Motor neuron (in vitro differentiated cells): ENCODE data around the gene TMIE. TPM values are rescaled to one million over a fixed set of nuclear protein-coding genes. Genes with fewer than 3 reads are reported as not detected.
A peak's percentile ranks its signal among the peaks of the same experiment; 100 is the strongest.

Experiments used
- ATAC-seq, 8 experiments: fragments of 200-7000 bp; cut with Tn5 transposase; replicated peaks in 6 of 8; 2 replicates each; pipeline ENCODE4 v1.8.0; 2021; ENCODE audit warnings: mild to moderate bottlenecking in 8 of 8, moderate library complexity in 8 of 8
- H3K27ac ChIP-seq, 2 donors: fragments of 250-450 bp; sonication (Bioruptor Pico); 2 replicates each; pipeline ENCODE4 v1.9.0; 2021; ENCODE audit warnings: antibody characterized with exemption in 2 of 2, mild to moderate bottlenecking in 2 of 2, moderate library complexity in 1 of 2
- H3K4me1 ChIP-seq, 2 donors: fragments of 250-450 bp; sonication (Bioruptor Pico); replicated peaks in 1 of 2; 2 replicates each; pipeline ENCODE4 v1.6.1; 2021; ENCODE audit warnings: antibody characterized with exemption in 2 of 2, mild to moderate bottlenecking in 2 of 2, moderate library complexity in 1 of 2
- H3K4me3 ChIP-seq, 5 donors: fragments of 250-450 bp; sonication (Bioruptor Pico); 2 replicates each; pipeline ENCODE4 v1.9.0; 2021; ENCODE audit warnings: antibody characterized with exemption in 5 of 5, mild to moderate bottlenecking in 5 of 5, moderate library complexity in 4 of 5
- WGBS, 10 experiments: fragments of 450-650 bp; shearing (Covaris generic); methylation state at CpG; one replicate each; pipeline ENCODE4 v1.0.0; 2022; 5-methylcytosine and 5-hydroxymethylcytosine counted together
- in situ Hi-C, 9 experiments: fragments of 400-800 bp; cut with MboI; loops; one replicate each; pipeline ENCODE4 v1.15.0; 2021; ENCODE audit warnings: low sequenced_read_pairs in 9 of 9, low pct_unique_long_range_greater_than_20kb in 2 of 9; ENCODE audit not compliant: unreplicated experiment in 9 of 9
- total RNA-seq, 8 experiments: library from RNA; unstranded; fragments of 300-600 nt; gene quantifications; 2 replicates each; pipeline versions ENCODE4 v1.2.3 to v1.2.4, GENCODE V29; 2022

Gene TMIE, protein sequence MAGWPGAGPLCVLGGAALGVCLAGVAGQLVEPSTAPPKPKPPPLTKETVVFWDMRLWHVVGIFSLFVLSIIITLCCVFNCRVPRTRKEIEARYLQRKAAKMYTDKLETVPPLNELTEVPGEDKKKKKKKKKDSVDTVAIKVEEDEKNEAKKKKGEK
- 1 to 10 TPM in 3 of 8 experiments, under 1 TPM in 3, not detected in 2; 0.25 to 2.6 (median 0.82) TPM for total RNA-seq

DNA sequence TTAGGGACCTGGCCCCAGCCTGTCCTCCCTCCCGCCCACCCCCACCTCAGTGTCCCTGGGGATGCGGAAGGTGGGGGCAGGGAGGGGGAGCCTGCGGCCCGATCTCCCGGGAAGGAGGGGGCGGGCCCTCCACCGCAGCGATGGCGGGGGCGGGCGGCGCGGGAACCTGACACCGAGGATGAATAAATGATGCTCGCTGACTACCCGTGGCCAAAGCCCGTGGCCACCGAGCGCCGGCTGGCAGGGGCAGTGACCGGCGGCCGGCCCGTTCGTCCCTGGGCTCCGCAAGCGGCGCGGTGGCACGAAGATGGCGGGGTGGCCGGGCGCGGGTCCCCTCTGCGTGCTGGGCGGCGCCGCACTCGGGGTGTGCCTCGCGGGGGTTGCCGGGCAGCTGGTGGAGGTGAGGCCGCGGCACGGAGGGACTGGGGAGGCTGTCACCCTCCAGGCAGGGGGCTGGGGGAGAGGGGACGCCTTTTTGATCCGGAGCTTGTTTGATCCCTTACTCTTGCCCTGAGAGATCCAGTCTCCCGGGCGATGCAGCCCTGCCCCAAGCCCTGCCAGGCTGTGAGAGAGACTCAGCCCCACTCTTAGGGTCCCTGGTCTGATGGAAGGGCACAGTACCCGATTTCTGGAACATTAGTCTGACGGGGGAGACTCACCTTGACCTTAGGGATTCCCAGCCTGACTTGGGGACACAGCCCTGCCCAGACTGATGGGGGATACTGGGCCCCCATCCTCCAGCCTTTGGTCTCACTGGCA, at the start of gene TMIE:
TSS of gene TMIE (plus strand) at position 212 of the 759 bp plus-strand sequence. CDS start at position 308, 96 bp downstream.
- peak in 7 of 8 experiments; percentile 2 to 68 (median 58) for ATAC-seq
- Histone ChIP-seq H3K4me1 (peaks cover 25 to 38% of the 10 kb centered on the region in 2 donors), H3K27ac (no peak within 1 kb of the TSS), H3K4me3 (peak within 1 kb of the TSS; percentile 18 to 31 (median 24))
- in situ Hi-C loops, result loop anchor here in 7 of 9 experiments (25.0 kb wide), 4 partner anchors 186 to 661 kb away; partner anchors contain the start of gene PTH1R (in 5 of the 7)
- WGBS, 10 experiments, result 17% methylated on average over 2 of the region's 51 CpGs; no CpG with 5 or more reads in 9 of the 10 experiments

- Histone ChIP-seq H3K4me3 (no peak overlapping the region), H3K27ac (no peak overlapping the region), H3K4me1 (peaks cover 12 to 18% of the 10 kb centered on the region in 2 donors)
- in situ Hi-C loops, result no loop called here
- WGBS, 10 experiments, result 11 to 100% (median 65%) methylated on average over 1 to 6 of the region's 6 CpGs
- ATAC-seq, result no peak
Observed at GRCh38 chr3:46655271-46655670, 45.9 kb upstream of the TMIE start.

DNA sequence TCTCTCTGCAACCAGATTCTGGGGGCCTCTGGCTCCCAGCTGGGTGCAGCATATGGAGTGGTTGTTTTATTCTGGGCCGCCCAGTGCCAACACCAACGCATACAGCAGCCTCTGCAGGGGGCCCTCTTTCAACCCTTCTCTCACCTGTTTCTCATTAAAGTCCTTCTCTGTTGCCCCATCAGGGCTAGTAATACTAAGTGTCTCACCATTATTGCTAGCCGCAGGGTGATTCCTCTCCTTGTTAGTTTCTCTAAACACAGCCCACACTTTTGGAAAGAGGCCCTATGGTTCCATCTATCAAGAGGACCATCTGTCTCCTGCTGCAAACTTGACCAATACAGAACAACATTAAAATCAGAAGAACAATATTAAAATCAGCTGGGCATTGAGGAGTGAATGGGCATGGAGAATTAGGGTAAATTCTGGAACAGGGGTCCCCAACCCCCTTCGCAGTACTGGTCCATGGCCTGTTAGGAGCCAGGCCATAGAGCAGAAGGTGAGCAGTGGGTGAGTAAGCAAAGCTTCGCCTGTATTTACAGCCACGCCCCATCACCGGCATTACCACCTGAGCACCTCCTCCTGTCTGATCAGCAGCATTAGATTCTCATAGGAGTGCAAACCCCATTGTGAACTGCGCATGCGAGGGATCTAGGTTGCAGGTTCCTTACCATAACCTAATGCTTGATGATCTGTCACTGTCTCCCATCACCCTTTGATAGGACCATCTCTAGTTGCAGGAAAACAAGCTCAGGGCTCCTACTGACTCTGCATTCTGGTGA, 44.2 kb upstream of the TMIE start:
- Histone ChIP-seq H3K4me3 (no peak overlapping the region), H3K27ac (no peak overlapping the region), H3K4me1 (peaks cover 27 to 35% of the 10 kb centered on the region in 2 donors)
- no peak for ATAC-seq
- WGBS, 10 experiments, result 20 to 100% (median 77%) methylated on average over 1 to 7 of the region's 9 CpGs; no CpG with 5 or more reads in 2 of the 10 experiments
- in situ Hi-C loops, result no loop called here

DNA sequence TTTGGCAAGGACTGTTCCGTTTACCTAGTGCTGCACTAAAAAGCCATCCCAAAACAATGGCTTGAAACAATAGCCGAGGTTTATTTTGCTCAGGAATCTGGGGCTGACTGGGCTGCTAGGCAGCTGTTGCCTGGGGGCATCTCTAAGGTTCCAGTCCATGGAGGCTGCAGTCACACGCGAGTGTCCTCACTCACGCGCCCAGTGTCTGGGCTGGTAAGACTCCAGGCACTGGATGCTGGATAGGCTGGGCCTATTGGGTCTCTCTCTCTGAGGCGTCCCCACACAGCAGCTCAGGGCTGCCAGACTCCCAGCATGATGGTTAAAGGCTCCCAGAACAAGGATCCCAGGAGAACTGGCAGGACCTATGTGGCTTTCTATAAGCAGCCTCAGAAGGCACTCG, 41.9 kb upstream of the TMIE start:
- Histone ChIP-seq H3K4me1 (peaks cover 49 to 58% of the 10 kb centered on the region in 2 donors), H3K27ac (no peak overlapping the region), H3K4me3 (no peak overlapping the region)
- WGBS, 10 experiments, result 53 to 93% (median 77%) methylated on average over 1 to 7 of the region's 8 CpGs; no CpG with 5 or more reads in 2 of the 10 experiments
- in situ Hi-C loops, result no loop called here
- peak in 2 of 8 experiments; percentile 6 to 59 for ATAC-seq

DNA sequence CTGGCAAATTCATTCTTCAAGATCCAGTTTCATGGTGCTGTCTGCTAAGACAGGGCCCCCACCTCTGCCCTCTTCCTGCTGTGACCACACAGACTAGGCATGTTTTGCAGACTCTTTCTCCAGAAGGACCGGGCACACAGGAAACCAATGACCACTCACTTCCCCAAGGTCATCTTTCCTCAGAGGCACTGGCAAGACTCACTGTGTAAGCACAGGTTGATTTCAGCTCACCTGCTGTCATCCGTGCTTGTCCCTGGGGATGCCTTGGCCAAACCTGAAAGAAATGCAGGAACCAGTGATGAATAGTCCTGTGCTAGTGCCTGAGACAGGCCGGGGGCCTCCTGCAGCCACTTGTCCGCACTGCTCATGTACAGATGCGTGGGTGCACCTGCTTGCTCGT, 41.2 kb upstream of the TMIE start:
- WGBS, 10 experiments, result 80 to 100% (median 91%) methylated on average over 1 to 3 of the region's 6 CpGs; no CpG with 5 or more reads in 6 of the 10 experiments
- H3K27ac ChIP-seq, result no peak overlapping the region
- H3K4me3 ChIP-seq, result no peak overlapping the region
- H3K4me1 ChIP-seq, result peaks cover 53 to 62% of the 10 kb centered on the region in 2 donors
- in situ Hi-C loops, result no loop called here
- ATAC-seq, result no peak

DNA sequence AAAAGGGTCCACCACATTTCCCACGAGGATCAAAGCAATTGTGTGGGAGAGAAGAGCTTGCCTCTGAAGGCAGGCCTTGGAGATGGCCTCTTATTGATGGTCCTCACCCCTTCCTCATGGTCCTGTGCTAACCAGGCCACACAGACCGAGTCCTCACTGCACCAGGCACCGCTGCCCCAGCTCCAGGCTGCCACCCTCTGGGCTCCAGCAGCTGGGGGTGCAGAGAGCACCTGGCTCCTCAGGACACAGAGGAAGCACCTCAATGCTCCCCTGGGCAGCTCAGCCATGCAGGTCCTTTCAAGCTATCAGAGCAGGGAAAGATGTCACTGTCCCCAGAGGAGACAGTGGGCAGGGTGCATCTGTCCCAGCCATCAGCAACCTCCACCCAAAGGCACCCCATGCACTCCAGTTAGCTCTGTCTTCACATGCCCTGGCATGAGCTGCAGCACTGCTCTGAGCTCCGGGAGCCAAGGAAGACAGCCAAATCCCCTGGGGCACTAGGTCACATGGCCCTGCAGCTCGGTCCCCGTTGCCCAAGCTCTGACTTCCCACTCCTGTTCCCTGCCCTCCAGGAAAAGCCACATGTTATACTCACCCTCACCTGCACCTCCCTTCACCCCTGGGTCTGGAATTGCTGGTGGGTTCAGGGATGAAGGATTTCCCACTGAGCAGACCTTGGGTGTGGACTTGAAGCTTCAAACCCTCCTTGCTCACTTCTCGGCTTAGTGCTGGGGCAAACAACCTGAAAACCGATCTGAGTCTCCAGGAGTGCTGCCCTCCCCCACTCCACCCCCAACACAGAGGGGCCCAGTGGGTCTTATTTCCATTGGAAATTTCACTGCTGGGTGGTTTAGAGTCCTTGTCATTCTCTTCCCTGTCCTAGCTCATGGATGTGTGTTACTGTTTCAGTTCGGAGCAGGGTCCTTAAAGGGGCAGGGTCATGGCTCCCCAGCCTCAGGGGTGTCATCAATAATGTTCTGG, 40.4 kb upstream of the TMIE start:
- in situ Hi-C loops, result no loop called here
- 37 to 66% (median 60%) methylated on average over 2 to 6 of the region's 9 CpGs; no CpG with 5 or more reads in 5 of the 10 experiments for WGBS, 10 experiments
- Histone ChIP-seq H3K27ac (no peak overlapping the region), H3K4me1 (peaks cover 53 to 62% of the 10 kb centered on the region in 2 donors), H3K4me3 (no peak overlapping the region)
- peak in 4 of 8 experiments; percentile 9 to 73 (median 50) for ATAC-seq

- ATAC-seq, result no peak
- peaks cover 53 to 62% of the 10 kb centered on the region in 2 donors for H3K4me1 ChIP-seq
- peak overlapping the region; percentile 72 to 78 for H3K27ac ChIP-seq
- 72 to 100% (median 87%) methylated on average over 1 to 7 of the region's 15 CpGs; no CpG with 5 or more reads in 3 of the 10 experiments for WGBS, 10 experiments
- no peak overlapping the region for H3K4me3 ChIP-seq
- in situ Hi-C loops, result no loop called here
Observed at GRCh38 chr3:46661776-46662766, 39.1 kb upstream of the TMIE start.

GRCh38 chr3:46662771-46663551, 38.2 kb upstream of the TMIE start:
- peak overlapping the region; percentile 72 to 78 for H3K27ac ChIP-seq
- peaks cover 53 to 62% of the 10 kb centered on the region in 2 donors for H3K4me1 ChIP-seq
- in situ Hi-C loops, result no loop called here
- 0 to 61% (median 10%) methylated on average over 1 to 14 of the region's 17 CpGs; no CpG with 5 or more reads in 1 of the 10 experiments for WGBS, 10 experiments
- no peak overlapping the region for H3K4me3 ChIP-seq
- peak; percentile 38 to 68 (median 60) for ATAC-seq

GRCh38 chr3:46663591-46664135, 37.5 kb upstream of the TMIE start:
- peaks cover 53 to 65% of the 10 kb centered on the region in 2 donors for H3K4me1 ChIP-seq
- H3K4me3 ChIP-seq, result no peak overlapping the region
- H3K27ac ChIP-seq, result peak overlapping the region; percentile 72 to 78
- WGBS, 10 experiments, result 17 to 100% (median 55%) methylated on average over 1 to 5 of the region's 8 CpGs; no CpG with 5 or more reads in 1 of the 10 experiments
- peak in 7 of 8 experiments; percentile 7 to 83 (median 81) for ATAC-seq
- in situ Hi-C loops, result no loop called here

DNA sequence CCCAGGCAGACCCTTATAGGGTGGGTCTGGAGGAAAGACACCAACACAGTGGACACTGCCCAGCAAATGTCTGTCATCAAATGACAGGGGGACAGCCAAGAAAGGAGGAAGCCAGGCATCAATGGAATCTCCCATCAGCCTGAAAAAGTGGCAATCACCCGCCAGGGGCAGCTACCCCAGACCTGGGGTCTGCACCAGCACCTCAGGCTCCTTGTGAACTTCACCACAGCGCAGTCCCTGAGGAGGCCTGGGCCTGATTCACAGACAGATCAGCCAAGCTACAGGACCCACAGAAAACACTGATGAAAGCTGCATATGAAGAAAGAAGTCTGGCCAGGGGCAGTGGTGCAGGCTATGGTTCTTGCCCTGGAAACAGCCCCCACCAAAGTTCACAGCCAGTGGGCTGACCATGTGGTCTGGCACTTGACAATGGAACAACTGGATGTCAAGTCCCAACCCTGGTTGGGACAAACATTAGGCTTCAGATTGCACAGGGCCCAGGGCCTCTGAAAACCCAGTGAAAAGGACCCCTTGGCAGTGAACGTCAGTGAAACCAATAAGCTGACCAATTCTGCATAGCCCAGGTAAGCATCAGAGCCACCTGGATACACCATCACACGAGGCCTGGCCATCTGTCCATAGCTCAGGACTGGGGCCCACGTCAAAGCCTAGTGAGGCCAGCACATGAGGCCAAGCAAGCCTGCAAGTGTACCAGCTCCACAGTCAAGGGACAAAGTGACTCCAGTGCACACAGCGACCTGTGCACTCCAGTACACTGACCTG, 36.8 kb upstream of the TMIE start:
- no peak overlapping the region for H3K4me3 ChIP-seq
- H3K27ac ChIP-seq, result peak overlapping the region; percentile 12 to 78
- 40 to 100% (median 87%) methylated on average over 1 to 3 of the region's 6 CpGs; no CpG with 5 or more reads in 1 of the 10 experiments for WGBS, 10 experiments
- H3K4me1 ChIP-seq, result peaks cover 46 to 58% of the 10 kb centered on the region in 2 donors
- ATAC-seq, result peak in 2 of 8 experiments; percentile 0 to 1
- in situ Hi-C loops, result no loop called here
